IMR-90 (cell line): Measurements from ENCODE around the gene FOXP1. TPM values are rescaled to one million over a fixed set of nuclear protein-coding genes. Genes with fewer than 3 reads are reported as not detected.

Experiments
- ATAC-seq: fragments of 200-7000 bp; cut with Tn5 transposase; 2 replicates; pipeline ENCODE4 v1.9.1; 2020; ENCODE audit warnings: low read depth, mild to moderate bottlenecking, moderate library complexity
- BruUV-seq: library from RNA; stranded (reverse); fragments of 400-500 nt; replicated peaks from 2 replicates; lab custom pipeline; 2021; lab: Mats Ljungman, UMichigan
- CTCF ChIA-PET: fragments of 300-600 bp; formaldehyde crosslinking; extraction: SDS; loops from one replicate; lab custom pipeline; 2021; ENCODE audit warnings: antibody characterized with exemption; lab: Yijun Ruan, JAX
- POLR2A ChIA-PET: fragments of 300-600 bp; sonication (Branson Sonifier 250); formaldehyde crosslinking; loops from one replicate; lab custom pipeline; 2022; ENCODE audit warnings: antibody characterized with exemption; ENCODE audit not compliant: unreplicated experiment; lab: Charles Lee
- DNase-seq: peaks from one replicate; pipeline ENCODE4 v3.0.0; 2013
- H2AFZ ChIP-seq: replicated peaks from 2 replicates; pipeline ENCODE3; 2013; ENCODE audit warnings: low read length, mild to moderate bottlenecking; ENCODE audit not compliant: poor library complexity
- H2AK5ac ChIP-seq: 2 replicates; pipeline ENCODE4 v1.6.1; 2013; ENCODE audit warnings: low read depth, low read length, inconsistent platforms
- H2AK9ac ChIP-seq: replicated peaks from 2 replicates; pipeline ENCODE3; 2013; ENCODE audit warnings: mild to moderate bottlenecking, low read depth, low read length, moderate library complexity; ENCODE audit not compliant: poor library complexity
- H2BK120ac ChIP-seq: 2 replicates; pipeline ENCODE4 v1.6.1; 2013; ENCODE audit warnings: low read depth, low read length, inconsistent platforms
- H2BK15ac ChIP-seq: 3 replicates; pipeline ENCODE4 v1.6.1; 2013; ENCODE audit warnings: low read depth, low read length, inconsistent platforms
- H2BK20ac ChIP-seq: 2 replicates; pipeline ENCODE4 v1.6.1; 2013; ENCODE audit warnings: low read depth, mild to moderate bottlenecking, inconsistent platforms, low read length, moderate library complexity
- H2BK5ac ChIP-seq: 2 replicates; pipeline ENCODE4 v1.6.1; 2013; ENCODE audit warnings: mild to moderate bottlenecking, low read depth, low read length, inconsistent platforms; ENCODE audit not compliant: poor library complexity, severe bottlenecking
- H3K14ac ChIP-seq: replicated peaks from 2 replicates; pipeline ENCODE4 v1.6.1; 2013; ENCODE audit warnings: low read depth, low read length, inconsistent platforms
- H3K18ac ChIP-seq: 2 replicates; pipeline ENCODE4 v1.6.1; 2013; ENCODE audit warnings: low read depth, low read length, control low read depth
- H3K23ac ChIP-seq: 2 replicates; pipeline ENCODE4 v1.6.1; 2013; ENCODE audit warnings: low read depth, low read length, inconsistent platforms
- H3K27ac ChIP-seq: 2 replicates; pipeline ENCODE4 v1.5.1; 2013; ENCODE audit warnings: mild to moderate bottlenecking, control low read depth, low read length; ENCODE audit not compliant: insufficient read depth
- H3K27me3 ChIP-seq: 2 replicates; pipeline ENCODE4 v1.6.1; 2013; ENCODE audit warnings: low read length; ENCODE audit not compliant: control insufficient read depth, insufficient read depth
- H3K36me3 ChIP-seq: 2 replicates; pipeline ENCODE4 v1.6.1; 2013; ENCODE audit warnings: low read length, mixed read lengths; ENCODE audit not compliant: control insufficient read depth, insufficient read depth
- H3K4ac ChIP-seq: 2 replicates; pipeline ENCODE4 v1.6.1; 2013; ENCODE audit warnings: low read depth, low read length, inconsistent platforms
- H3K4me1 ChIP-seq: 2 replicates; pipeline ENCODE4 v1.6.1; 2013; ENCODE audit warnings: low read length, mixed read lengths; ENCODE audit not compliant: control insufficient read depth, insufficient read depth
- H3K4me2 ChIP-seq: 2 replicates; pipeline ENCODE4 v1.6.1; 2013; ENCODE audit warnings: low read depth, mild to moderate bottlenecking, control low read depth, low read length, moderate library complexity
- H3K4me3 ChIP-seq: 2 replicates; pipeline ENCODE4 v1.5.1; 2013; ENCODE audit warnings: low read depth, mild to moderate bottlenecking, control low read depth, low read length, moderate library complexity; ENCODE audit not compliant: insufficient read depth
- H3K56ac ChIP-seq: 2 replicates; pipeline ENCODE4 v1.6.1; 2013; ENCODE audit warnings: low read length, inconsistent platforms; ENCODE audit not compliant: insufficient read depth; ENCODE audit errors: extremely low read depth
- H3K79me1 ChIP-seq, 2 experiments: 2 replicates each; pipeline ENCODE4 v1.6.1; 2013; ENCODE audit warnings: low read length in 2 of 2, inconsistent platforms in 1 of 2, low read depth in 1 of 2
- H3K9ac ChIP-seq: 2 replicates; pipeline ENCODE4 v1.6.1; 2013; ENCODE audit warnings: low read depth, low read length, control low read depth
- H3K9me1 ChIP-seq: 2 replicates; pipeline ENCODE4 v1.6.1; 2013; ENCODE audit warnings: low read length, inconsistent platforms; ENCODE audit not compliant: insufficient read depth
- H3K9me3 ChIP-seq: 2 replicates; pipeline ENCODE4 v1.6.1; 2013; ENCODE audit warnings: low read length; ENCODE audit not compliant: control insufficient read depth, insufficient read depth
- H4K20me1 ChIP-seq: 2 replicates; pipeline ENCODE4 v1.6.1; 2013; ENCODE audit warnings: low read length, inconsistent platforms; ENCODE audit not compliant: insufficient read depth
- H4K5ac ChIP-seq: 2 replicates; pipeline ENCODE4 v1.6.1; 2013; ENCODE audit warnings: mild to moderate bottlenecking, low read depth, low read length, control low read depth
- H4K8ac ChIP-seq, 2 experiments: 2 replicates each; pipeline ENCODE4 v1.6.1; 2013; ENCODE audit warnings: low read depth in 2 of 2, low read length in 2 of 2, control low read depth in 1 of 2, inconsistent platforms in 1 of 2
- H4K91ac ChIP-seq: 2 replicates; pipeline ENCODE4 v1.6.1; 2013; ENCODE audit warnings: low read depth, low read length, inconsistent platforms; ENCODE audit not compliant: insufficient read depth
- WGBS, 2 experiments: methylation state at CpG; one replicate each; pipeline versions ENCODE4 v1.1.5 to v1.1.7; 2013; ENCODE audit warnings: missing lambda C conversion rate in 2 of 2; ENCODE audit not compliant: insufficient read length in 1 of 2; ENCODE audit errors: extremely low coverage in 2 of 2; 5-methylcytosine and 5-hydroxymethylcytosine counted together
- dilution Hi-C: fragments of 300-500 bp; cut with HindIII; formaldehyde crosslinking; loops from one replicate; pipeline ENCODE4 v1.14.3; 2018; ENCODE audit warnings: low sequenced_read_pairs; ENCODE audit not compliant: unreplicated experiment
- in situ Hi-C: fragments of 300-500 bp; cut with MboI; formaldehyde crosslinking; loops from 3 replicates; pipeline ENCODE4 v1.14.3; 2019; ENCODE audit warnings: low sequenced_read_pairs, inconsistent platforms, mixed read lengths
- intact Hi-C: fragments of 100-400 bp; cut with micrococcal nuclease; formaldehyde crosslinking; loops from 2 replicates; pipeline ENCODE4 v1.10.0; 2022
- polyA plus RNA-seq, 3 experiments: library from polyadenylated mRNA; depleted of rRNA; stranded (reverse); fragments of >200 nt; gene quantifications; 2 replicates each; pipeline ENCODE4 v1.2.3, GENCODE V29; 2012; ENCODE audit warnings: low replicate concordance in 1 of 3
- total RNA-seq: library from RNA; depleted of rRNA; stranded (reverse); fragments of >200 nt; gene quantifications from 2 replicates; pipeline ENCODE4 v1.2.3, GENCODE V29; 2012
- TF ChIP-seq, protein P1 (sequence below): fragments of 150-350 bp; IDR thresholded peaks from 2 replicates; pipeline ENCODE4 v1.6.1; 2016; ENCODE audit warnings: low read depth, mild to moderate bottlenecking, low read length, moderate library complexity, borderline replicate concordance

FOXP1 gene
- total and polyA plus RNA-seq, 2 of the 4 experiments (the other 2 are of a cell fraction), result 37.0 to 132 TPM

DNA sequence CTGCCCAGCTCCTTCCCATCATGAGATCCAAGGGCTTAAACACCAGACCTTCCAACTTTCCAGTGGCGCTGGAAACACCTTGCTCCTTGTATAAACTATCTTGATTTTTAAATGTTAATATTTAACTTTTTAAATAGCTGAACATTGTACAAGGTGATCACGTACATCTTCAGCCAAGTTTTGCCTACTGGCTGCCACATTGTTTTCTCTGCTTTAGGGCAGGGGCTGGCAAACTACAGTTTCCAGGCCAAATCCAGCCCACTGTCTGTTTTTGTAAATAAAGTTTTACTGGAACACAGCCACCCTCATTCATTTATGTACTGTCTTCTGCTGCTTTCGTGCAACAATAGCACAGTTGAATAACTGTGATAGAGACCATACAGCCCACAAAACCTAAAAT, 27.6 kb upstream of the FOXP1 start:
- no peaks in the 10 kb centered on the region for H4K20me1 ChIP-seq
- no peak overlapping the region for H2AK5ac ChIP-seq
- dilution Hi-C loops, result no loop called here
- no peak overlapping the region for H2BK5ac ChIP-seq
- no peak overlapping the region for H3K18ac ChIP-seq
- H3K56ac ChIP-seq, result no peak overlapping the region
- no peak overlapping the region for H3K27ac ChIP-seq
- in situ Hi-C loops, result loop anchor here (25.0 kb wide), 1 partner anchor 899 kb away; no protein-coding TSS in a partner anchor
- no peak overlapping the region for H2BK120ac ChIP-seq
- no peak overlapping the region for H3K14ac ChIP-seq
- ATAC-seq, result no peak
- no peak overlapping the region for H3K23ac ChIP-seq
- H2AK9ac ChIP-seq, result no peak overlapping the region
- no peak overlapping the region for H2AFZ ChIP-seq
- no TSS peak for BruUV-seq
- WGBS, 2 experiments, result no CpG with 5 or more reads among the region's 3 CpGs
- peaks cover 3% of the 10 kb centered on the region for H3K27me3 ChIP-seq
- no peak for DNase-seq
- no peaks in the 10 kb centered on the region for H3K36me3 ChIP-seq
- intact Hi-C loops, result no loop called here
- TF ChIP-seq, protein P1, sequence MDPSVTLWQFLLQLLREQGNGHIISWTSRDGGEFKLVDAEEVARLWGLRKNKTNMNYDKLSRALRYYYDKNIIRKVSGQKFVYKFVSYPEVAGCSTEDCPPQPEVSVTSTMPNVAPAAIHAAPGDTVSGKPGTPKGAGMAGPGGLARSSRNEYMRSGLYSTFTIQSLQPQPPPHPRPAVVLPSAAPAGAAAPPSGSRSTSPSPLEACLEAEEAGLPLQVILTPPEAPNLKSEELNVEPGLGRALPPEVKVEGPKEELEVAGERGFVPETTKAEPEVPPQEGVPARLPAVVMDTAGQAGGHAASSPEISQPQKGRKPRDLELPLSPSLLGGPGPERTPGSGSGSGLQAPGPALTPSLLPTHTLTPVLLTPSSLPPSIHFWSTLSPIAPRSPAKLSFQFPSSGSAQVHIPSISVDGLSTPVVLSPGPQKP, result no peak
- no peak overlapping the region for H2BK15ac ChIP-seq
- no peak overlapping the region for H3K9ac ChIP-seq
- H3K4me2 ChIP-seq, result no peak overlapping the region
- no peak overlapping the region for H4K8ac ChIP-seq
- H4K5ac ChIP-seq, result no peak overlapping the region
- H3K9me3 ChIP-seq, result peaks cover 4% of the 10 kb centered on the region
- no peak overlapping the region for H3K4me3 ChIP-seq
- H3K4me1 ChIP-seq, result no peaks in the 10 kb centered on the region
- no peaks in the 10 kb centered on the region for H3K9me1 ChIP-seq
- no peak overlapping the region for H3K4ac ChIP-seq
- H2BK20ac ChIP-seq, result no peak overlapping the region
- H4K91ac ChIP-seq, result no peak overlapping the region
- no peaks in the 10 kb centered on the region for H3K79me1 ChIP-seq
- ChIA-PET CTCF (no interaction called here), POLR2A (no interaction called here)
